Heart right ventricle (tissue), 16 donors: Measurements from ENCODE around the gene CD83. TPM values are rescaled to one million over a fixed set of nuclear protein-coding genes. Genes with fewer than 3 reads are reported as not detected.

Source experiments
- ATAC-seq, 8 donors: fragments of 200-7000 bp; cut with Tn5 transposase; one replicate each; pipeline ENCODE4 v1.9.1; 2020; ENCODE audit warnings: mild to moderate bottlenecking in 8 of 8, moderate library complexity in 8 of 8, moderate number of reproducible peaks in 1 of 8
- DNase-seq, 2 donors: peaks; one replicate each; pipeline ENCODE4 v3.0.0-alpha.2; 2020
- H3K27ac ChIP-seq, 10 donors: fragments of 200-600 bp; sonication (generic) in 2 of 10; one replicate each; pipeline versions ENCODE4 v1.5.0 to v1.8.0; 2020 to 2022; ENCODE audit warnings: mild to moderate bottlenecking in 3 of 10
- H3K27me3 ChIP-seq, 7 donors: fragments of 200-600 bp; one replicate each; pipeline ENCODE4 v1.8.0; 2021 to 2022; ENCODE audit warnings: mild to moderate bottlenecking in 2 of 7
- H3K36me3 ChIP-seq, 9 donors: fragments of 200-600 bp; sonication (generic) in 1 of 9; one replicate each; pipeline versions ENCODE4 v1.5.0 to v1.8.0; 2020 to 2022; ENCODE audit warnings: mild to moderate bottlenecking in 2 of 9
- H3K4me1 ChIP-seq, 9 donors: fragments of 200-600 bp; sonication (generic) in 1 of 9; one replicate each; pipeline versions ENCODE4 v1.5.0 to v1.8.0; 2020 to 2022; ENCODE audit warnings: mild to moderate bottlenecking in 4 of 9
- H3K4me3 ChIP-seq, 10 donors: fragments of 200-600 bp; sonication (generic) in 2 of 10; one replicate each; pipeline versions ENCODE4 v1.5.0 to v1.8.0; 2020 to 2022; ENCODE audit warnings: mild to moderate bottlenecking in 7 of 10, moderate library complexity in 2 of 10
- H3K9me3 ChIP-seq, 11 donors: fragments of 200-600 bp in 10 of 11; sonication (generic) in 2 of 11; one replicate each; pipeline versions ENCODE4 v1.5.0 to v1.8.0; 2013 to 2022; ENCODE audit warnings: mild to moderate bottlenecking in 2 of 11, control low read depth in 1 of 11, moderate library complexity in 1 of 11
- WGBS, 2 donors: extraction: QIAGEN DNeasy Blood & Tissue Kit; methylation state at CpG; one replicate each; pipeline ENCODE4 v1.1.7; 2013; ENCODE audit warnings: inconsistent platforms in 1 of 2; 5-methylcytosine and 5-hydroxymethylcytosine counted together
- intact Hi-C, 10 donors: fragments of 100-400 bp; cut with DNase I; formaldehyde crosslinking; loops; one replicate each; pipeline versions ENCODE4 v1.11.1 to v1.14.2; 2022
- polyA plus RNA-seq, 2 donors: library from polyadenylated mRNA; stranded (reverse); fragments of 200-250 nt; gene quantifications; one replicate each; pipeline ENCODE4 v1.2.3, GENCODE V29; 2013
- total RNA-seq, 10 donors: library from RNA; stranded (reverse); fragmentation: NEBNext Ultra II Directional in 3 of 10; extraction: Animal tissue kit (Norgen Biotek cat#: 25700) in 3 of 10; gene quantifications; one replicate each; pipeline versions ENCODE4 v1.2.1 to v1.2.4, GENCODE V29; 2021 to 2023
- TF ChIP-seq, protein P1 (sequence below), 9 donors: fragments of 200-600 bp; sonication (generic) in 2 of 9; IDR thresholded peaks; one replicate each; pipeline versions ENCODE4 v1.5.0 to v1.8.0; 2021 to 2022; ENCODE audit warnings: antibody characterized with exemption in 9 of 9, mild to moderate bottlenecking in 5 of 9, moderate library complexity in 1 of 9
- donor health status: Arrhythmogenic right ventricular cardiomyopathy.
- donor health status: ischemic (EF 13 %, LVEDD 7.1; RV severe dilation, severe dysfunction).
- donor health status: healthy with polysubstance abuse.
- donor health status: DM: no; HTN: yes; CAD: no.
- donor health status: DM: no; HTN: no; CAD: no.
- donor health status: ischemic (EF 25% LVEDD 6.9; RV normal size, moderate dysfunction).
- donor health status: ischemic (EF 25% LVEDD 5.7; RV mildly dilated, moderate dysfunction).
- donor health status: healthy.
- donor health status: DM: yes; HTN: yes; CAD: no.
- donor health status: Ischemic cardiomyopathy.
- donor health status: ischemic (EF 35%, LVEDD 5.7; RV mildly dilated, moderate dysfunction).
- donor health status: nonischemic (EF 11% LVEDD 7.7; RV severe dilation, severe dysfunction).
- donor health status: DM: yes; HTN: yes; CAD: no.
- donor health status: PGD.
- donor health status: ischemic (EF 29% LVEDD 5.4; RV normal size, mild dysfunction).
- donor health status: nonischemic (EF 23%, LVEDD 6.1; RV moderate dilation, normal function).

CD83 gene
- total and polyA plus RNA-seq, 12 donors = 0.68 to 7.5 (median 1.6) TPM

DNA sequence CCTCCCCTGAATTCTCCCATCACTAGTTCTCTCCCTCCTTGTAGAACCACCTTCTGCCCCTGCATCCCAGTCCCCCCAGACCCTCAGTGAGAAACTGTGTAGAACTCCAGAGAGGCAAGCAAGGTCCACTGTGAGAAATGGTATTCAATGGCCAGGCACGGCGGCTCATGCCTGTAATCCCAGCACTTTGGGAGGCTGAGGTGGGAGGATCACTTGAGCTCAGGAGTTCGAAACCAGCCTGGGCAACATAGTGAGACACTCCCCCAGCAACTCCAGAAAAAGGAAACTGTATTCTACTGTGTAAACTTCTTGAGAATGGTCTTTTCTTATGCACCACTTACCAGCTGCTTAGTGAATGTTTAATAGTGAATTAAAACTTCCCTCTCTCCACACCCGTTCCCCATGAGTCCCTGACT is 8.2 kb upstream of the CD83 start:
- 83 to 87% methylated on average over 4 of the region's 4 CpGs for WGBS, 2 donors
- ATAC-seq = no peak
- H3K27me3 ChIP-seq = peaks cover 0 to 19% (median 0%) of the 10 kb centered on the region in 7 donors
- H3K4me1 ChIP-seq = peaks cover 0 to 18% (median 0%) of the 10 kb centered on the region in 9 donors
- H3K4me3 ChIP-seq = no peak overlapping the region
- DNase-seq = no peak
- peaks cover 0 to 12% (median 0%) of the 10 kb centered on the region in 11 donors for H3K9me3 ChIP-seq
- TF ChIP-seq, protein P1, sequence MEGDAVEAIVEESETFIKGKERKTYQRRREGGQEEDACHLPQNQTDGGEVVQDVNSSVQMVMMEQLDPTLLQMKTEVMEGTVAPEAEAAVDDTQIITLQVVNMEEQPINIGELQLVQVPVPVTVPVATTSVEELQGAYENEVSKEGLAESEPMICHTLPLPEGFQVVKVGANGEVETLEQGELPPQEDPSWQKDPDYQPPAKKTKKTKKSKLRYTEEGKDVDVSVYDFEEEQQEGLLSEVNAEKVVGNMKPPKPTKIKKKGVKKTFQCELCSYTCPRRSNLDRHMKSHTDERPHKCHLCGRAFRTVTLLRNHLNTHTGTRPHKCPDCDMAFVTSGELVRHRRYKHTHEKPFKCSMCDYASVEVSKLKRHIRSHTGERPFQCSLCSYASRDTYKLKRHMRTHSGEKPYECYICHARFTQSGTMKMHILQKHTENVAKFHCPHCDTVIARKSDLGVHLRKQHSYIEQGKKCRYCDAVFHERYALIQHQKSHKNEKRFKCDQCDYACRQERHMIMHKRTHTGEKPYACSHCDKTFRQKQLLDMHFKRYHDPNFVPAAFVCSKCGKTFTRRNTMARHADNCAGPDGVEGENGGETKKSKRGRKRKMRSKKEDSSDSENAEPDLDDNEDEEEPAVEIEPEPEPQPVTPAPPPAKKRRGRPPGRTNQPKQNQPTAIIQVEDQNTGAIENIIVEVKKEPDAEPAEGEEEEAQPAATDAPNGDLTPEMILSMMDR (IDR thresholded peaks at IDR 0.05) = no peak
- H3K36me3 ChIP-seq = no peaks in the 10 kb centered on the region
- intact Hi-C loops = no loop called here
- no peak overlapping the region for H3K27ac ChIP-seq

DNA sequence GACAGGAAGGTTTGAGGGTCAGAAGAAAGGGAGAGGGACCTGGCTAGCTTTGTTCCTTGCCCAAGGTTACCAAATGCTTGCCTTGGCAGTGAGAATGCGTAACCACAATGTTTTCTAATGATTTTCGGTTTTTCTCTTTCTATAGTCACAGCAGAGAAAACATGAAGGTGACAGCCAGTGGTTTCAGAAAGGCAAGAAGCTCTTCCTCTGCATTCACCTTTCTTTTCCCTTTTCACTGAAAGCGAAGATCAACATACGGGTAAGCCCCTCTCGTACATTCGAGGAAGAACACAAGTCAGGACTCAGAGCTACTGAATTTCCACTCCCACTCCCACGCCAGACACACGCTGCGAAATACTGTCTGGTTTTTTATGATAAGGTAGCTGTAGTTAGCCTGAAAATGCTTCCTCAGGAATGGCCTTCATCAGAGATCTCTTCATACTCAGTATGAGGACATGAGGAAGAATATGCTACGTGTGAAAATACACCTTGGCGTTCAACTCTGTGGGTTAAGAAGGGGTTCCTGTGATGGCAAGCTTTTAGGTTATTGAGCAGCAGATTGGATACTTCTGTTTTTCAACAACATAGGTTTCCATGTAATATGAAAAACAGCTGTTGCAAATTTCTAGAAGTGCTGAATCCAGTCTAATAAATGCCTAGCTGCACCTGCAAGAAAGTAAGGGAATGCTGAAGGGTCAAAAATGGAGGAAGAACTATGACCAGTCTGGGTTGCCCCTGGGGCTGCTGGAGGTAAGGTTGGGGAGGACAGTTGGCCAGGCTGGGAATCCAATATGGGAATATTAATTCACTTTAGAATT is 7.4 kb upstream of the CD83 start:
- peaks cover 0 to 19% (median 0%) of the 10 kb centered on the region in 7 donors for H3K27me3 ChIP-seq
- no peak overlapping the region for H3K4me3 ChIP-seq
- 83 to 86% methylated on average over 11 of the region's 11 CpGs for WGBS, 2 donors
- H3K27ac ChIP-seq = no peak overlapping the region
- no peak for DNase-seq
- ATAC-seq = no peak
- TF ChIP-seq, protein P1 (IDR thresholded peaks at IDR 0.05) = no peak
- intact Hi-C loops = no loop called here
- peaks cover 0 to 12% (median 0%) of the 10 kb centered on the region in 11 donors for H3K9me3 ChIP-seq
- H3K4me1 ChIP-seq = peaks cover 0 to 18% (median 0%) of the 10 kb centered on the region in 9 donors
- no peaks in the 10 kb centered on the region for H3K36me3 ChIP-seq

DNA sequence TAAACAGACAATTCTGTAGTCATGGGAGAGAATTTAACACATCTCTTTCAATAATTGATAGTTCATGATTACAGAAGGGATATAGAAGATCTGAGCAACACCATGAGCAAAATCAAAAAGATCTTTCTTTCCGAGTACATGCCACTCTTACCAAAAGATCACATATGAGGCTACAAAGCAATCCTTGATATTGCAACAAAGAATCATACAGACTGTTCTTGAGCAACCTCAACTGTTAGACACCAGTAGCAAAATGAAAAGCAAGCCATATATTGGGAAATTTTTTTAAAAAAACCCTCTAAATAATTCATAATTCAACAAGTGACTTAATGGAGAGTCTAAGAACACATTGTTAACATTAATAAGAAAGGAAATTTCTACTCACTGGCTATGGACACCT is 3.6 kb upstream of the CD83 start:
- 89 to 90% methylated on average over 1 of the region's 1 CpG for WGBS, 2 donors
- intact Hi-C loops = no loop called here

DNA sequence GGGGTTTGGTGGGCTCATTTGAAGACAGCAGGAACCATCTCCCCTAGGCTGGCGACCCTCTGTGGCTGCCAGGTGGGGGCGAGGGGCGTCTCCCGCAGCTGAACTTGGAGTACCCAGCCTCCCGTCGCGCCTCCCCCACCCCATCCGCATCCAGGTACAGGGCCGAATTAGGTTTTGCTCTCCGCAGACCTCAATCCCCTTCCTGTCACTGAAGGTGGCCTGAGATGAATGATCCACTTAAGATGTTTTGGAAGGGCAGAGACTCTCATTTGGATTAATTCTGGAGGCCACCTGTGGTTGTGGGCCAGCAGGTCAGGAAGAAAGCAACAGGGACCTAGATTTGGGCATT is 493 bp downstream of the CD83 start:
- peaks cover 0 to 39% (median 4%) of the 10 kb centered on the region in 9 donors for H3K4me1 ChIP-seq
- H3K27ac ChIP-seq = peak overlapping the region in 7 of 10 donors; percentile 41 to 78 (median 61)
- intact Hi-C loops = no loop called here
- no peaks in the 10 kb centered on the region for H3K9me3 ChIP-seq
- 45 to 51% methylated on average over 10 of the region's 10 CpGs for WGBS, 2 donors
- TF ChIP-seq, protein P1 (IDR thresholded peaks at IDR 0.05) = no peak
- H3K4me3 ChIP-seq = peak overlapping the region; percentile 30 to 80 (median 68)
- H3K36me3 ChIP-seq = no peaks in the 10 kb centered on the region
- no peaks in the 10 kb centered on the region for H3K27me3 ChIP-seq
- no peak for DNase-seq
- peak in 3 of 8 donors; percentile 10 to 24 (median 16) for ATAC-seq

More for the DNA sequence above, 3.6 kb upstream of the CD83 start:
- no peak for DNase-seq
- TF ChIP-seq, protein P1 (IDR thresholded peaks at IDR 0.05) = no peak
- H3K27me3 ChIP-seq = peaks cover 0 to 8% (median 0%) of the 10 kb centered on the region in 7 donors
- H3K9me3 ChIP-seq = no peaks in the 10 kb centered on the region
- no peak overlapping the region for H3K27ac ChIP-seq
- no peak overlapping the region for H3K4me3 ChIP-seq
- no peak for ATAC-seq
- peaks cover 0 to 26% (median 4%) of the 10 kb centered on the region in 9 donors for H3K4me1 ChIP-seq
- no peaks in the 10 kb centered on the region for H3K36me3 ChIP-seq
